ENCODE measurements around the gene GRK3.

Gene GRK3

GRCh38 chr22:25645964-25646363 lies 81.5 kb downstream of the GRK3 start:
- H3K4me3 ChIP-seq (ENCODE audit: low read depth, low read length), result no peak overlapping the region
- TF ChIP-seq CTCF (IDR thresholded peaks at IDR 0.05; ENCODE audit: low read depth, low read length) (no peak), POLR2A (IDR thresholded peaks at IDR 0.05; ENCODE audit: extremely low read depth, insufficient read length) (no peak), MYC (IDR thresholded peaks at IDR 0.05; ENCODE audit: low read depth, low read length) (no peak), MAX (IDR thresholded peaks at IDR 0.05; ENCODE audit: low read depth, low read length) (no peak)
- DNase-seq (ENCODE audit: low read depth), result no peak

GRCh38 chr22:25650833-25651232 lies 86.4 kb downstream of the GRK3 start:
- H3K4me3 ChIP-seq (ENCODE audit: low read depth, low read length), result no peak overlapping the region
- TF ChIP-seq MYC (IDR thresholded peaks at IDR 0.05; ENCODE audit: low read depth, low read length), result no peak
- no peak for TF ChIP-seq POLR2A (IDR thresholded peaks at IDR 0.05; ENCODE audit: extremely low read depth, insufficient read length)
- TF ChIP-seq MAX (IDR thresholded peaks at IDR 0.05; ENCODE audit: low read depth, low read length), result no peak
- no peak for TF ChIP-seq CTCF (IDR thresholded peaks at IDR 0.05; ENCODE audit: low read depth, low read length)
- DNase-seq (ENCODE audit: low read depth), result peak; percentile 56

- DNase-seq (ENCODE audit: low read depth), result peak; percentile 22
- no peak for TF ChIP-seq MAX (IDR thresholded peaks at IDR 0.05; ENCODE audit: low read depth, low read length)
- TF ChIP-seq CTCF (IDR thresholded peaks at IDR 0.05; ENCODE audit: low read depth, low read length), result no peak
- no peak for TF ChIP-seq MYC (IDR thresholded peaks at IDR 0.05; ENCODE audit: low read depth, low read length)
- no peak for TF ChIP-seq POLR2A (IDR thresholded peaks at IDR 0.05; ENCODE audit: extremely low read depth, insufficient read length)
- H3K4me3 ChIP-seq (ENCODE audit: low read depth, low read length), result no peak overlapping the region
Observed at GRCh38 chr22:25651332-25652085, 87.0 kb downstream of the GRK3 start.

- no peak overlapping the region for H3K4me3 ChIP-seq (ENCODE audit: low read depth, low read length)
- no peak for TF ChIP-seq MAX (IDR thresholded peaks at IDR 0.05; ENCODE audit: low read depth, low read length)
- TF ChIP-seq CTCF (IDR thresholded peaks at IDR 0.05; ENCODE audit: low read depth, low read length), result no peak
- no peak for TF ChIP-seq MYC (IDR thresholded peaks at IDR 0.05; ENCODE audit: low read depth, low read length)
- no peak for TF ChIP-seq POLR2A (IDR thresholded peaks at IDR 0.05; ENCODE audit: extremely low read depth, insufficient read length)
- no peak for DNase-seq (ENCODE audit: low read depth)
Observed at GRCh38 chr22:25654676-25655075, 90.2 kb downstream of the GRK3 start.

- no peak for DNase-seq (ENCODE audit: low read depth)
- TF ChIP-seq CTCF (IDR thresholded peaks at IDR 0.05; ENCODE audit: low read depth, low read length) (no peak), POLR2A (IDR thresholded peaks at IDR 0.05; ENCODE audit: extremely low read depth, insufficient read length) (no peak), MYC (IDR thresholded peaks at IDR 0.05; ENCODE audit: low read depth, low read length) (no peak), MAX (IDR thresholded peaks at IDR 0.05; ENCODE audit: low read depth, low read length) (no peak)
- no peak overlapping the region for H3K4me3 ChIP-seq (ENCODE audit: low read depth, low read length)
Observed at GRCh38 chr22:25655371-25655935, 91.0 kb downstream of the GRK3 start.
